HepG2 (cell line): ENCODE measurements around the gene COX4I2. TPM values are rescaled to one million over a fixed set of nuclear protein-coding genes. Genes with fewer than 3 reads are reported as not detected.

Experiments used
- BRD4 ChIP-seq: sonication (generic); formaldehyde crosslinking; IDR thresholded peaks from 2 replicates; pipeline ENCODE4 v1.4.0; 2020; ENCODE audit warnings: missing genetic modification reagents
- CEBPZ ChIP-seq: IDR thresholded peaks from 2 replicates; pipeline ENCODE4 v1.6.1; 2012; ENCODE audit warnings: low read length, improper control_type of control experiment
- JUNB ChIP-seq: sonication (generic); formaldehyde crosslinking; IDR thresholded peaks from 2 replicates; pipeline ENCODE4 v1.8.0; 2022; ENCODE audit warnings: missing genetic modification reagents, mild to moderate bottlenecking, borderline replicate concordance
- MAFK ChIP-seq, 2 experiments: IDR thresholded peaks in 1 of 2; conservative IDR thresholded peaks in 1 of 2; 2 replicates each; pipeline ENCODE4 v1.6.1; 2011; ENCODE audit warnings: improper control_type of control experiment in 2 of 2, low read length in 2 of 2
- NCOA2 ChIP-seq: sonication (generic); formaldehyde crosslinking; IDR thresholded peaks from 2 replicates; pipeline ENCODE4 v1.8.0; 2022; ENCODE audit warnings: inconsistent platforms
- RBM22 ChIP-seq: fragments of 200-400 bp; formaldehyde crosslinking; optimal IDR thresholded peaks from 2 replicates; pipeline ENCODE3; 2017; ENCODE audit warnings: mild to moderate bottlenecking, low read length, moderate library complexity
- RXRA ChIP-seq: sonication (generic); formaldehyde crosslinking; IDR thresholded peaks from 2 replicates; pipeline ENCODE4 v1.5.1; 2020; ENCODE audit warnings: missing genetic modification reagents
- SOX13 ChIP-seq, 3 experiments: fragments of 450-650 bp in 1 of 3; sonication (generic) in 1 of 3; formaldehyde crosslinking in 1 of 3; IDR thresholded peaks in 2 of 3; conservative IDR thresholded peaks in 1 of 3; 2 replicates each; pipeline versions ENCODE4 v1.5.0 to v1.6.1; 2016 to 2020; ENCODE audit warnings: antibody characterized with exemption in 1 of 3, mild to moderate bottlenecking in 1 of 3, missing compliant biosample characterization in 1 of 3, missing genetic modification reagents in 1 of 3, moderate library complexity in 1 of 3
- THAP7 ChIP-seq: sonication (generic); formaldehyde crosslinking; IDR thresholded peaks from 2 replicates; pipeline ENCODE4 v1.8.1; 2023; ENCODE audit warnings: mild to moderate bottlenecking, missing genetic modification reagents
- ZBTB7B ChIP-seq: sonication (generic); formaldehyde crosslinking; IDR thresholded peaks from 2 replicates; pipeline ENCODE4 v1.4.0; 2020; ENCODE audit warnings: missing genetic modification reagents
- ZMYM4 ChIP-seq: sonication (generic); formaldehyde crosslinking; IDR thresholded peaks from 2 replicates; pipeline ENCODE4 v1.8.1; 2023; ENCODE audit warnings: mild to moderate bottlenecking, missing genetic modification reagents
- ZNF501 ChIP-seq: sonication (generic); formaldehyde crosslinking; IDR thresholded peaks from 2 replicates; pipeline ENCODE4 v1.5.1; 2020; ENCODE audit warnings: mild to moderate bottlenecking, moderate library complexity, missing genetic modification reagents
- ZNF770 ChIP-seq: sonication (generic); formaldehyde crosslinking; IDR thresholded peaks from 2 replicates; pipeline ENCODE4 v1.5.0; 2020; ENCODE audit warnings: mild to moderate bottlenecking, missing genetic modification reagents
- polyA plus RNA-seq, 8 experiments: library from polyadenylated mRNA; depleted of rRNA in 3 of 8; stranded (reverse) in 7 of 8; unstranded in 1 of 8; fragments of >200 nt; fragmentation: Illumina TruSeq in 4 of 8; extraction: Trizol in 4 of 8; gene quantifications; 2 replicates each; pipeline versions ENCODE4 v1.2.1 to v1.2.3, GENCODE V29; 2011 to 2016; ENCODE audit warnings: low read depth in 4 of 8, missing spikeins in 1 of 8, mixed read lengths in 1 of 8; ENCODE audit not compliant: insufficient read depth in 1 of 8
- total RNA-seq, 5 experiments: library from RNA; depleted of rRNA; stranded (reverse); fragments of >200 nt; fragmentation: Illumina TruSeq; extraction: Trizol; gene quantifications; 2 replicates each; pipeline ENCODE4 v1.2.3, GENCODE V29; 2016; ENCODE audit warnings: low read depth in 1 of 5

Gene COX4I2
- total and polyA plus RNA-seq, 2 of the 13 experiments (the other 11 are each of a cell fraction or from before 2014, with no cell fraction given) = 1.1 TPM; not detected in 1

GRCh38 chr20:31681128-31681727, 43.5 kb downstream of the COX4I2 start (continued):
- TF ChIP-seq CEBPZ = no peak
- TF ChIP-seq MAFK (conservative IDR thresholded peaks at IDR 0.05 in 1 of 2, IDR thresholded peaks at IDR 0.05 in 1 of 2; ENCODE audit: low read length in 2 of 2) = no peak
- TF ChIP-seq SOX13 (IDR thresholded peaks at IDR 0.05) = no peak
- TF ChIP-seq SOX13 (CRISPR knock-in tag; conservative IDR thresholded peaks at IDR 0.05 in 1 of 2, IDR thresholded peaks at IDR 0.05 in 1 of 2) = 0 out of 4 replicates have a peak, but pooled peaks of 1 of the 2 experiments have one; percentile 3
- TF ChIP-seq BRD4 (CRISPR knock-in tag) = peak; percentile 14; the same call in 1 of the 2 replicates
- no peak for TF ChIP-seq JUNB (CRISPR knock-in tag)
- TF ChIP-seq RBM22 = peak; percentile 0
- no peak for TF ChIP-seq ZMYM4
- TF ChIP-seq ZNF770 = peak; percentile 91
- 0 out of 2 replicates have a peak, but pooled peaks have one; percentile 4 for TF ChIP-seq NCOA2 (CRISPR knock-in tag)
- 0 out of 2 replicates have a peak, but pooled peaks have one; percentile 16 for TF ChIP-seq ZNF501
- no peak for TF ChIP-seq THAP7 (CRISPR knock-in tag)
- peak; percentile 17; the same call in 1 of the 2 replicates for TF ChIP-seq ZBTB7B
- 0 out of 2 replicates have a peak, but pooled peaks have one; percentile 13 for TF ChIP-seq RXRA (CRISPR knock-in tag)
